GM21447 (cell line): Measurements from ENCODE around the gene PF4V1.

ENCODE experiments used
- ATAC-seq: cut with Tn5 transposase; IDR thresholded peaks from one replicate; pipeline ENCODE4 v1.9.1; 2021; ENCODE audit not compliant: unreplicated experiment

Gene PF4V1, protein sequence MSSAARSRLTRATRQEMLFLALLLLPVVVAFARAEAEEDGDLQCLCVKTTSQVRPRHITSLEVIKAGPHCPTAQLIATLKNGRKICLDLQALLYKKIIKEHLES

DNA sequence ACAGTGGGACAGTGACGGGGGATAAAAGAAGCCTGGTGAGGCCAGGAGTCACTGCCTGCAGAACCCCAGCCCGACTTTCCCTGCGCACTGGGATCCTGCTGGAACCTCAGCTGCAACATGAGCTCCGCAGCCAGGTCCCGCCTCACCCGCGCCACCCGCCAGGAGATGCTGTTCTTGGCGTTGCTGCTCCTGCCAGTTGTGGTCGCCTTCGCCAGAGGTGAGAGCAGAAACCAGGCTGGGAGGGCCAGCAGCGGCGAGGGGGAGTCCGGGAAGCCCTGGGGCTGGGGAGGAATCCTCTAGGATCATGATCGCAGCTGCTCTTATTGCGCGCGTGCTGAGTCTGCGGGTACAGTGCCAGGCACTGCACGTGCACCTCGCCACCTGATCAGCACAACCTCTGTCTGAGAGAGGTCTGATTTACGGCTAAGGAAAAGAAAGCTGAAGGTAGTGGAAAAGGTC lies at the start of gene PF4V1:
Gene PF4V1 (plus strand): TSS at position 51 of the 459 bp plus-strand sequence. CDS start 67 bp downstream, at position 118.
- no peak for ATAC-seq

DNA sequence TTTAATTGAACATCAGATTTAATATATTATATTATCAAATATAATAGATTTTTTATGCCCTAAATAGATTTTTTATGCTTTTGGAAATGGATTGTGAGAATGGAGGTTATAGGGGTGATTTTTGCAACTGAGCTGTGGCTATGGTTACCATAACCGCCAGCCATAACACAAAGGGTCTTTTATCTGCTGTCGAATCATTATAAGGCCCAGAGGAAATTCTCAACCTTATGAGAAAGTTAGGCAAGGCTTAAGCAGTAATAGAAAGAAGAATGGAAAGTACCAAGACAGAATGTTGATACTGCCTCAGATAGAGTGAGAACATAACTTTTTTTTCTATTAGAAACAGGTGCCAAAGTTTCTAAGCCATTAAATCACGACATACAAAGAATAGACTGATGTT lies 42.9 kb upstream of the PF4V1 start:
- ATAC-seq, result no peak

DNA sequence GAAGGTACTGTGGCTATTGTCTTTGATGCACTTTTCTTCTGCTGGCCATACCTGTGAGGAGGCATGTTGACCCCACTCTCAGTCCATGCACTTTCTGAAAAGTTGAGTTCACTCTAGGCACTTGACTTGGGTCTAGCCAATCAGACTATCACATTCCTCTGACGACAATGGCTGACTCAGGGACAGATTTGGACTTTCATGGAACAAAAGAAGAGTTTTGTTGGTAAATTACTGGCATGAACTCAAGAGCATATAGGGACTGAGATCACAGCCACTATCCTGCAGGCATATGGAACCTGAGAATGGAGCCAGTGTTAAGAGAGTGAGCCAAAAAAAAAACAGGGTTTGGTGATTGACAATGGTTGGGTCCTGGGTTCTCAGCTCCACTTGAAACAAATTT lies 41.3 kb upstream of the PF4V1 start:
- ATAC-seq, result no peak

DNA sequence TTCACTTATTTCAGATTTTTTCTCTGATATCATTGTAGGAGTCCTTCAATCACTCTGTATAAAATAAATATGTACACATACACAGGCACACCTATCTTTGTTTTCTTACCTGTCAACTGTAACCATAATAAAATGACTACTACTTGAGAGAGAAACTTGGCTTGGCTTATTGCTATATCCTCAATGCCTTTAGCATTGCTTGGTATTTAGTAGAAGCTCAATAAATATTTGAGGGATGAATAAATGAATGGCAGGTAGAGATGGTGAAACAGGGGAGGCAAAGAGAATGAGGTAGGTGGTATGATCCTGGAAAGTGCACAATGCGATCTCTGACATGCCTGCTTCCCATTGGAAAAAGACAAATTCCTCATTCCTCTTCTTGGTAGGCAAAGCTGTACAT lies 38.4 kb upstream of the PF4V1 start:
- ATAC-seq, result no peak

DNA sequence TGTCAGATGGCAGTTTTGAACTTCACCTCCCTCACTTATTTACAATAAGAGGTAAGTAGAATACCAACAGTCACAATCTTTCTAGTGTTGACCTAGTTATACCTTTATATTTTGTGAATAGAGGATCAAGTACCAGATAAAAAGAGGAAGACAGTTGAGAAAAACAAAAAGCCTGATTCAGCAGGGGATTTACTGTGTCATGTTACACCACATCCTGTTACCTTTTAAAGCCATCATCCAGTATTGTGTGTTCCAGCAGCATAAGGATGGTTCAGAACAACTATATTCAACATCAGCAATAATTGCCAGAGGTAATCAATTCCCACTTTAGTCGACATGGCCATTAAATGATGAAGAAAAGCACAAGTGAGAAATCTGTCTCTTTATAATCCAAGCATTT lies 38.0 kb upstream of the PF4V1 start:
- ATAC-seq, result no peak

DNA sequence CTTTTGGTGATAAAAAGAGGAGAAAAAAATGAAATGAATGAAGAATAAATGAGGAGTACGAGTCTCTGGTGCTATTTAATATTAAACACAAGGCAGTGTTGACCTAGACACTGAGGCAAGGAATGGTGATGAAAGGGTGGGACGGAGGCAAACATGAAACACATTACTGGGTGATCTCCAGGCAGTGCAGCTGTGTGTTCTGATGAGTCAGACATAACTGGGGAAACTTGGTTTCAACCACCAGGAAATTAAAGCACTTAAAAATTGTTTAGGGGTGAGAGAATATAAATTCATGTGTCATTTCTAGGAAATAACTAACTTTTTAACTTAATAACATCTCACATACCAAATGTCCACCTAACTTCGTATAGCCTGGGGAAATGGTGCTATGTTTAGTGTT lies 36.3 kb upstream of the PF4V1 start:
- ATAC-seq, result no peak

DNA sequence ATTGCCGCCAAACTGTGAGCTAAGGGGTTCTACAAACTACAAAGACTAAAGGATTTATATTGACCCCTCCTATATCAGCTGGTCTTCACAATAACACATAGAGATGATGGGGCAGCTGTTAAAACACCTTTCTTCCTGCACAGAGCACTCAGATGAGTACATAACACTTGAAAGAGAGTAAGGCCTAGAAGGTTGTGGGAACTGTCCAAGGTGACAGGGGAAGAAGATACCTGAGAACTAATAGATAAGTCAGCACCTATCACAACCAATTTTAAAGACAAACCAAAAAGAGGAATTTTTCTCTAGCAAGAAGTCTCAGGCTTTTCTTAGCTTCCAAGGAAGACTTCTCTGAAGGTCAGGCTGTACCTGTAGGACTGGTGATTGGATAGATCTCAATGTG lies 35.8 kb upstream of the PF4V1 start:
- no peak for ATAC-seq

DNA sequence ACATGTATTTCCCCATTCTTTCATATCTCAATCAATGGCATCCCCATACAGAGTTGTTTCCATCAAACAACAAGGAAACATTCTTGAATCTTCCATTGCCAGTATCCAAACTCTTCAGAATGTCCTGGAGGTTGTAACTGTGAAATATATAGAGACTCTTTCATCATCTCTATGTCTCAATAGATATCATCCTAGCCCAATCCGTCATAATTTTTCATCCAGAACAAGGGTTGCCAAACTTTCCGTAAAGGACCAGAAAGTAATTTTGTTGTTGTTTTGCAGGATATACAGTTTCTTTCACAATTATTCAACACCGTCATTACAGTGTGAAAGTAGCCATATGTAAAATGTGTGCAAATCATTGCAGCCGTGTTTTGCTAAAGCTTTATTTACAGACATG lies 31.8 kb upstream of the PF4V1 start:
- ATAC-seq, result no peak

DNA sequence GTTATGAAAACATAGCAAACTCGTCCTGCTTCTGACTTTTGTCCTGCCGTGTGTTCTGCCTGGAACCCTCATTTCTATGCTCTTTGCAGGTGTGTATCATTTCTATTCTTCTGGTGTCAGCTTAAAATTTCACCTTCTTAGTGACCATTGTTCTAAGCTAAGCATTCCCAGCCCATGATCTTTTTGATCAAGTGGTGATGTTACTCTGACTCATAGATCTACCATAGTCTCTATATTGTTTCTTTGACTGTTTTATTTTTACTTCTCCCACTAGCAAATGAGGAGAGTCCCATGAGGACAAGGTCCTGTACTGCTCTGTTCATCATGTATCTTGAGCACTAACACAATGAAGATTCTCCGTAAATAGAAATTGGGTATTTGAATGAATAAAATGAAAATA lies 30.7 kb upstream of the PF4V1 start:
- no peak for ATAC-seq

DNA sequence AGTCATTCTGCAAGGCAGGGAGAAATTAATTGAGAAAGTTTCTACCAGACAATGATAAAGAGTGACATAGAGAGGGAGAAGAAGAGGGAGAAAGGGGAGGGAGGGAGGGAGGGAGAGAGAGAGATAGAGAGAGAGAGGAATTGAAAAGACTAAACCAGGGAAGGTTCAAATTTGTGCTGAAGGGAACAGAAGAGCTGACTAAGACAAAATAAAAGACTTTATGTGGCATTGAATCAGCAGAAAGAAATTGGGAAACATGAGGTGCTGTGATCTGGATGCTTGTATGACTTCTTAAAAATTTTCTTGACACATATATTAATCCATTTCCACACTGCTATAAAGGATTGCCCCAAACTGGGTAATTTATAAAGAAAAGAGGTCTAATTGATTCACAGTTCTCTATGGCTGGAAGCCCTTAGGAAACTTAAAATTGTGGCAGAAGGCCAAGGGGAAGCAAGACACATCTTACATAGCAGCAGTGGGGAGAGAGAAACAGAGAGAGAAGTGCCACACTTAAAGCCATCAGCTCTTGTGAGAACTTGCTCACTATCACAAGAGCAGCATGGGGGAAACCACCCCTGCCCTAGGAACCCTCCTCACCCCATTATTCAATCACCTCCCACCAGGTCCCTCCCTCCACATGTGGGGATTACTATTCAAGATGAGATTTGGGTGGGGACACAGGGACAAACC lies 30.1 kb upstream of the PF4V1 start:
- no peak for ATAC-seq

DNA sequence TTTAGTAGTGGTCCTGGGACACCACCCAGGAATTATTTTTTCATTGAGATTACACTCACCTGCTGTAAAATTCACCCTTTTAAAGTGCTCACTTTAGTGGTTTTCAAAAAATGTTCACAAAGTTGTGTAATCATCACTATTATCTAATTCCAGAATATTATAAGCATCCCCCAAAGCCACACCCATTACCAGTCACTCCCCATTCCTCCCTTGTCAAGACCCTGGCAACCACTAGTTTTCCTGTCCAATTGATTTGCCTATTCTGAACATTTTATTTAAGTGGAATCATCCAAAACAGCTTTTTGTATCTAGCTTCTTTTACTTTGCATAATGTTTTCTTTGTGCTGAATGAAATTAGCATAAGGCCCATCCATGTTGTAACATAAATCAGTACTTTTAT lies 29.3 kb upstream of the PF4V1 start:
- ATAC-seq, result no peak

DNA sequence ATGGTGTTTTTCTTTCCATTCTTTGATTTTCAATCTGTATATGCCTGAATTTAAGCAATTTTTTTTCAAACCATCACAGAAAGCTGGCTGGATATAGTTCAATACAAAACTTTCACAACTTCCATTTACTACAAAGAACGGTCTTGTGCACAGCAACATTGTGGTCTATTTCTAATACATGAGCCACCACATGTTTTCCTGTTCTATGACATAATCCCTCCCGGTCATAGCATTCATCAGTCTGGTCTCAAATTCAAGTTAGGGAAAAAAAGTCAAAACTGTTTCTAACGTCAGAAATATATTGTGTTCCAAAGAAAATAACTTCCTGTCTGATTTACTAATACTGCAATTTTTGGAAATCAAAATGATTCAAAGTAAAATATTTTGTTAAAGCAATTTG lies 24.1 kb upstream of the PF4V1 start:
- ATAC-seq, result no peak

DNA sequence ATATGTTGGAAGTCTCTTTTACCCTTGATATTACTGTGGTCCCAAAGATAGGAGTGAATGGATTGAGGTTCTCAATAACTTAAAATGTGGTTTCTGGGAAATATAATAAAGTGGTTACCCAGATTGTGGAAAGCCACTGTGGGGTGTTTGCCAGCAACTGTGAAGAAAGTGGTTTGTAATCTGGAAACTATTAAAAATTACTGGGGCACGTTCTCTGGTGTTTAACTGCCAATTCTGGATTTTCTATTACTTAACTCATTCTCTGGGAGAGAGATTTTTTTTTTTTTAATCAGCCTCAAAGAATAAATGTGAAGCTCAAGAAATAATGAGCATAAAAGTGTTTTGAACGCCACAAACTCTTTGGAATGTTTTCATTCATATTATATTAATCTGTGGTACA lies 21.5 kb upstream of the PF4V1 start:
- ATAC-seq, result no peak

DNA sequence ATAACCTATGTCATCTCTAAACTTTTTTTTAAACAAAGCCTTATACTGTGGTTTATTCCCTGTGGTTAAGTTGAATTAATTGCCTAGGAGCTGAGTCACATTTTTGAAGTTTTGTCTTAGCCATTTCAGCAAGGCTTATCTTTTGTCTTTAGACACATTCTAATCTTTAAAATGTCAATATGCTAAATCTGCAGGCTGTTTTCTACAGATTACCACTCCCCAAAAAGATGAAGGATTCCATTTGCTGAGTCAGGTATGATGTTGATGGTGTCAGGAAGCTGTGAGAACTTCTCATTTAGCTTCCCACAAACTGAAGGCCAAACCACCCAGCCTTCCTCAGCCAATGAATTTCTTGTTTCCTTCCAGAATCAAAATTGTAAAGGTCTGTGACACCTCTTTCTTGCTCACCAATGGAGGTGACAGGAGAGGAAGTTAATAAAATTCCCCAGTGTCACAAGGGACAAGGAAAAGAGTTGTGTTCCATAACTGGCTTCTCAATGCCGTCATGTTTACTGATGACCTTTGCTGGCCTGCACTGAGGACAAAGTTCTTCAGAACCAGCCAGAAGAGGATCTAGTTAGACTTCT lies 20.4 kb upstream of the PF4V1 start:
- no peak for ATAC-seq

DNA sequence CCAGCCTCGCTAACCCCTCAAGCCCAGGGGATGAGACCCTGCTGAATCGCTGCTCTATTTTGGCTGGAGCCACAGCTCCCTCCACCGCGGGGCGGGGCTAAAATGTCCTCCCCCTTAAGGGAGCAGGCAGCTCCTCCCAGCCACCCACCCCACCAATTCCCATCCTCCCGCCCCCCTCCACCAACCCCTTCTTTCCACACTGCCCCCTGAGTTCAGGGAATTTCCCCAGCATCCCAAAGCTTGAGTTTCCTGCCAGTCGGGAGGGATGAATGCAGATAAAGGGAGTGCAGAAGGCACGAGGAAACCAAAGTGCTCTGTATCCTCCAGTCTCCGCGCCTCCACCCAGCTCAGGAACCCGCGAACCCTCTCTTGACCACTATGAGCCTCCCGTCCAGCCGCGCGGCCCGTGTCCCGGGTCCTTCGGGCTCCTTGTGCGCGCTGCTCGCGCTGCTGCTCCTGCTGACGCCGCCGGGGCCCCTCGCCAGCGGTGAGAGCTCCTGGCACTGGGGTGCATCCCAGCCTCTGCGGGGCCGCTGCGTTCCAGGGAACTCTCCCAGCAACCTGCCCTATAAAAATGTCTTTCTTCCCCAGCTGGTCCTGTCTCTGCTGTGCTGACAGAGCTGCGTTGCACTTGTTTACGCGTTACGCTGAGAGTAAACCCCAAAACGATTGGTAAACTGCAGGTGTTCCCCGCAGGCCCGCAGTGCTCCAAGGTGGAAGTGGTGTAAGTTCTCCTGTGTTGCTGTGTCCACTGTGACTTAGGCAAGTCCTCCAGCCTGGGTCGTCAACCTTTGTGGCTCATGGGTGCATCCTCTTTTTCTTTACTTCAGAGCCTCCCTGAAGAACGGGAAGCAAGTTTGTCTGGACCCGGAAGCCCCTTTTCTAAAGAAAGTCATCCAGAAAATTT lies 16.5 kb upstream of the PF4V1 start, which contains the start of gene CXCL6:
Gene CXCL6 (plus strand): TSS at position 306 of the 907 bp plus-strand sequence. CDS start 73 bp downstream, at position 379.
- no peak for ATAC-seq

DNA sequence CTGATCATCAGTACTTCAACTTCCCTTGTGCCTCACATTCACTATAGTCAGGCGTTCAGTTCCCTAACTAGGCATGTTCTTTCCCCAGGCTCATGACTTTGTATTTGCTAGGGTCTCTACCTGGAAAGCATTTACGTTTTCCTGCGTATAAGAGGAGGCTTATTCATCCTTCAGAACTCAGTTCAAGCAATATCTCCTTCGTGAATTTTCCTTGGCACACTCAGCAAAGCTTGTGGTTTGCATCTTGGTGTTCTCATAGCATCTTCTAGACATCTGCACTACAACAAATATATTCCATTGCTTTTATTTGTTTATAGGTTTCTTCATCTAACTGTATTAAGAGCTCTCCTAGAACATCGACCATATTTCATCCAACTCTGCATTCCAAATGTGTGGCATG lies 14.0 kb upstream of the PF4V1 start:
- no peak for ATAC-seq

DNA sequence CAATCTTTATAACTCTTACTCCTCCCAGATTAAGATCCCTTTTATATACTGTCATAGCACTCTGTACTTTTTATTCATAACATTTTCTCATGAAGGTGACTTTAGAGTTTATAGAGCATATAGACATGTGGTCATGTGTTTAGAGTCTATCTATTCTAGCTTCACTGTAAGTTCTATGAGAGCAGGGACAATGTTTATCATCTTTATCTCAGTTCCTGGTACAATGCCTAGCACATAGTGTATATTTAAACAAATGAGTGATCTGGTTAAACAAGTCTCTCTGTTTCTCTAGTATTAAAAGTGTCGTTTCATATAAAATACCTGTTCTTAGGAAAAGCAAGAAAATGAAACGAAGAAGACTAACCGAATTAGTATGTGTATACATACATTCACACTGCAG lies 13.4 kb upstream of the PF4V1 start:
- no peak for ATAC-seq

DNA sequence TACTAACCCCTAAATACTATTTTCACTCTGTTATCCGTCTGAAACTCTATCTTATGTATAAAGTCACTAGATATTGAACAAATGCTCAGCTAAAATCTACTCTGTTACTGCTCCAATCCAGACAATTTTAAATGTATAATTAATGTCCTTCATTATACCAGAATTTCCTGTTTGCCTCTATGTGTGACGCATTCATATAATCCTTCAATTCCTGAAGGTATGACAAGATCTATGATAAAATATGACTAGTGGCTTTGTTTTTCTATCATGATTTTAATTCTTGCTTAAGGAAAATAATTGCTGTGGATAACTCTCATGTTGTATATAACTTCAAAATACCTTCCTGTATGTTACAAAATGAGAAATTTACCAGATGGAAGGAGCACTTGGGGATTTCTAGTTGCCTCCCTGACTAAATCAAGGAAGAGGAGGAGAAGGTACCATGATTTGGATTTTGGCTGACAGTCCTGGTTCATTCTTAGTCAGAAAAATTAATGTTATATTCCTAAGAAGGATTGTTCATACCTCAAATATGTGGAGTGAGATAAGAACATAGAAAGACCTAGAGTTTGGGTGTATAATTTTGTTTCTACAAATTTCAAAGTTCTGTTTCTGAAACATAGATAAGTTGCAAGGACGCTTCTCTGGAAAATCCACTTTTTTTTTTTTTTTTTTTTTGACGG lies 11.7 kb upstream of the PF4V1 start:
- no peak for ATAC-seq

DNA sequence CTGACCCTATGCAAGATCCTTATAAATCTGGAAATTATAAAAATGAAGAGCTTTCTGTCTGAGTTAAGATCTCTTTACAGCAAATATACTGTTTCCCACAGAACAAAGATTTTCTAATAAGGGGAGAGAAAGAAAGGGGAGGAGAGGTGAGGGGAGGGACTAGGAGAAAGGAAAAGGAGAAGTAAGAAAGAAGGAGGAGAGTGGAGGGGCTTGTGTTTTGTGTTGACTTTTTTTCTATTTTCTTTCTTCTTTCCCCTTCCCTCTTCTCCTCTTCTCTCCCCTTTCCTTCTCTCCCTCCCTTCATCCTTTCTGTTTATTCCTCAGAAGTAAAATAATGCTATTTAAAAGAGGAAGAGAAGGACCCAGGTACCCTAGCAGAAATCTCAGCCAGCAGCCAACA lies 10.4 kb upstream of the PF4V1 start:
- ATAC-seq, result no peak

DNA sequence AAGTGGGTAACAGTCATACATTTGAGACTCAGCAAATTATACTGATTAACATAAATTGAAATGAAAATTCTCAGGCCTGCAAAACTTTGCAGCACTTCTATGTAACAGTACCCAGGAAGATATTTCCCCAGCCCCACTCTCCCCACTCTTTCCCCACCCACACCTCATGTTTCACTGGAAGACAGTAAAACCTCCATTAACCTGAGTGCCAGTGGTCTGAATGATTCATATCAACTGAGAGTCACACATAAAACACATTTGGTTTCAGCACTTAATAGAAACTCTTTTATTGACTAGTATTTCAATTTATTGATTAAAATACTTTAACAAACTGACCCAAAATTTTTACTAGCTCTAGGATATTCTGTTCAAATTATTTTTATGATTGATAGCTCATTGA lies 9.7 kb upstream of the PF4V1 start:
- no peak for ATAC-seq

DNA sequence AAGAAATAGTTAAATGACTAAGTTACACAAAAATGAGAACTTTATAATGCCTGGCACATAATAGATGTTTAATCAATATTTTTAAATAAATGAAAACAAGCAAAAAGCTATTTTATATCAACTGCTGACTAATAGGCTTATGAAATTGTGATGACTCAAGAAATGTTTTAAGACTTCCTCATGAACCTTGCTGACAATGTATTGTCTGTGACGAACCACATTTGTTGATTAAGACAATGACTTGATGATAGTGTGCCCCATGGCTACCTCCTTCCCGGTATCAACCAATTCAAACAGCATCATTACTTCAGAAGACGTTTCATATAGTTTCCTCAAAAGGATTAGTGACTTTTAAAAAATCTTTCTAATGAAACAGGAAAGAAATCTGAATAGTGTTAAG lies 8.8 kb upstream of the PF4V1 start:
- ATAC-seq, result no peak
